Body of pancreas (tissue), 4 donors: ENCODE data around the gene FBXL7.

Experiments
- CTCF ChIP-seq, 7 experiments: fragments of 450-650 bp in 4 of 7; fragments of 200-600 bp in 3 of 7; sonication (generic) in 3 of 7; IDR thresholded peaks; one replicate each; pipeline ENCODE4 v1.5.1; 2016 to 2019; ENCODE audit warnings: antibody characterized with exemption in 7 of 7
- POLR2A ChIP-seq, 3 donors: fragments of 450-650 bp; IDR thresholded peaks; one replicate each; pipeline ENCODE4 v1.6.1; 2016; ENCODE audit warnings: antibody characterized with exemption in 3 of 3, mild to moderate bottlenecking in 2 of 3

- TF ChIP-seq POLR2A (IDR thresholded peaks at IDR 0.05) (no peak), CTCF (IDR thresholded peaks at IDR 0.05) (no peak)
These were observed 257.6 kb downstream of the FBXL7 start for GRCh38 chr5:15757619-15758018.
